SK-N-MC (cell line): Measurements from ENCODE around the gene FRMD4A.

ENCODE experiments used
- EZH2 ChIP-seq: fragments of 200-600 bp; sonication (generic); IDR thresholded peaks from one replicate; pipeline ENCODE4 v1.6.1; 2017; ENCODE audit warnings: antibody characterized with exemption
- FOXP2 ChIP-seq: optimal IDR thresholded peaks from 2 replicates; pipeline ENCODE3; 2011; ENCODE audit warnings: mild to moderate bottlenecking, moderate library complexity; ENCODE audit not compliant: insufficient read depth; ENCODE audit errors: extremely low read length, control extremely low read depth
- POLR2AphosphoS5 ChIP-seq: IDR thresholded peaks from 2 replicates; pipeline ENCODE4 v1.6.1; 2012; ENCODE audit warnings: mild to moderate bottlenecking, low read depth, low read length, borderline replicate concordance

- TF ChIP-seq POLR2AphosphoS5 (no peak), EZH2 (no peak), FOXP2 (no peak)
Measured at GRCh38 chr10:13712476-13712836, 618.3 kb downstream of the FRMD4A start.
